Type B pancreatic cell (in vitro differentiated cells): Measurements from ENCODE around the gene KBTBD2. TPM values are rescaled to one million over a fixed set of nuclear protein-coding genes. Genes with fewer than 3 reads are reported as not detected.

ENCODE experiments used
- DNase-seq: peaks from one replicate; pipeline ENCODE4 v3.0.0; 2021; ENCODE audit warnings: mixed read lengths; ENCODE audit not compliant: unreplicated experiment; ENCODE audit errors: extremely low spot score
- H3K27ac Mint-ChIP-seq: 2 replicates; pipeline ENCODE4 v1.8.0; 2021; ENCODE audit warnings: mild to moderate bottlenecking, mixed read lengths
- H3K27me3 Mint-ChIP-seq: 2 replicates; pipeline ENCODE4 v1.8.0; 2021; ENCODE audit warnings: mixed read lengths
- H3K36me3 Mint-ChIP-seq: 2 replicates; pipeline ENCODE4 v1.8.0; 2021; ENCODE audit warnings: mixed read lengths
- H3K4me1 Mint-ChIP-seq: one replicate; pipeline ENCODE4 v1.8.0; 2021; ENCODE audit warnings: mixed read lengths; ENCODE audit not compliant: unreplicated experiment
- H3K4me3 Mint-ChIP-seq: 2 replicates; pipeline ENCODE4 v1.8.0; 2021; ENCODE audit warnings: mild to moderate bottlenecking, mixed read lengths
- H3K9me3 Mint-ChIP-seq: 2 replicates; pipeline ENCODE4 v1.8.0; 2021; ENCODE audit warnings: mixed read lengths
- total RNA-seq: library from RNA; stranded (reverse); gene quantifications from 2 replicates; pipeline ENCODE4 v1.2.1, GENCODE V29; 2021; ENCODE audit warnings: low replicate concordance
- TF ChIP-seq, protein P1 (sequence below): fragments of 200-600 bp; sonication (generic); conservative IDR thresholded peaks from 2 replicates; pipeline ENCODE4 v1.5.0; 2021; ENCODE audit warnings: antibody characterized with exemption, mild to moderate bottlenecking

Gene KBTBD2
- total RNA-seq, 1 donor from 2014 or later, result 32.3 TPM

DNA sequence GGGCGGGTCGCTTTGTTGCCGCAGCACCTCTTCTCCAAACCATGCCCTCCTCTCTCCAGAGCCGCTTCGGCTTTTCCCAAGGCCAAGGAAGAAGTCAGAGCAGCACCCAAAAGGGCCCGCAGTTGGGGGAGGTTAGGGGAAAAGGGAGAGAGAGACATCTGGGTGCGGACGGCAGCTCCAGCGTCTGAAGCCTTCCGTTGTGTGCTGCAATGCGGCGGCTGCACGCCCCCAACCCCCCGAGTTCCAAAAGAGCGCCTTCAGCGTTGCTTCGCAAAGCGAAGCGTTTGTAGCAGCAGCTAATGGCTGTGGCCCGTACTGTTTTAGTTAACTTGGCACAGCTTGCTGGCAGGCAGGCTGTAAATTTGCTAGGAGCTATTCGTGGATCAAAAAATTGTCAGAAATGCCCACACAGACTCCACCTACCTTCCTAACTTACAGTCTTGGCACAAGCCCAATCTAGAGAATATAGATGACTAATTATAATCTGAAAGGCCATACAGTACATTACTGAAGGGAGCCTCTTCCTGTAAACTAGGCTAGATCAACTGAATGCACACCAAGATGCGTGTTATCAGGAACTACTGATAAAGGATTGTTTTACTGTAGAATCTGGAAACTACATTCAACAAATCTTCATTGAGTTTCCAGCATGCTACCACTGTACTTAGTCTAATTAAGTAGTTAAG is 1.1 kb upstream of the KBTBD2 start:
- peaks cover 35% of the 10 kb centered on the region for H3K4me1 Mint-ChIP-seq

DNA sequence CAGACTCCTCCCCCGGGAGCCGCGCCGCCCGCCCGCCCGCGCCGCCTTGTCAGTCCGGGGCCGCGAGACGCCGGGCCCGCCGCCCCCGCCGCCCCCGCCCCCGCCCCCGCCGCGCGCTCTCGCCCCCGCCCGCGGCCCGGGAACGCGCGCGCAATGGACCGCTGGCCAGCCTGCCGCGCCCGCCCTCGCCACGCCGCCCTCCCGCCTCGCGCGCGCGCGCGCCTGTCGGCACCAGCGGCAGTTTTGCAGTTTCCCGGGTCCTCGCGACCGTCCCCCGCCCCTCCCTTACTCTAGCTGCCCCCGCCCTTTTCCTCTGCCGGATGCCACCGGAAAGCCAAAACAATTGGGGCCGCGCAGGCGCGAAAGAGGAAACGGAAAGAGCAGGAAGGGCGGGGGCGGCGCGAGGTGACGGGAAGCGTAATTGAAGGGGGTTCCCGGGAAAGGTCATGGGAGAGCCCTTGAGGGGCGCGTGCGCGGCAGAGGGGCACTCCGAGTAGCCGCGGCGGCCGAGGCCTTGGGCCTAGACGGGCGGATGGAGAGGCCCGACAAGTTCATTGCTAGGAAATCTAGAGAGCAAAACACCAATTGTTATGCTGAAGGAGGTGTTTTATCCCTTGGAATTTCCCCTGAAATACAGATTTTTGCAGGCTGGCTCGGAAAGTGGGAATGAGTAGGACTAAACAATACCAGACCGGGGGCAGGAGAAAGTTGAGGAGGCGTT is 400 bp upstream of the KBTBD2 start:
- H3K4me1 Mint-ChIP-seq, result peaks cover 41% of the 10 kb centered on the region
- TF ChIP-seq, protein P1, sequence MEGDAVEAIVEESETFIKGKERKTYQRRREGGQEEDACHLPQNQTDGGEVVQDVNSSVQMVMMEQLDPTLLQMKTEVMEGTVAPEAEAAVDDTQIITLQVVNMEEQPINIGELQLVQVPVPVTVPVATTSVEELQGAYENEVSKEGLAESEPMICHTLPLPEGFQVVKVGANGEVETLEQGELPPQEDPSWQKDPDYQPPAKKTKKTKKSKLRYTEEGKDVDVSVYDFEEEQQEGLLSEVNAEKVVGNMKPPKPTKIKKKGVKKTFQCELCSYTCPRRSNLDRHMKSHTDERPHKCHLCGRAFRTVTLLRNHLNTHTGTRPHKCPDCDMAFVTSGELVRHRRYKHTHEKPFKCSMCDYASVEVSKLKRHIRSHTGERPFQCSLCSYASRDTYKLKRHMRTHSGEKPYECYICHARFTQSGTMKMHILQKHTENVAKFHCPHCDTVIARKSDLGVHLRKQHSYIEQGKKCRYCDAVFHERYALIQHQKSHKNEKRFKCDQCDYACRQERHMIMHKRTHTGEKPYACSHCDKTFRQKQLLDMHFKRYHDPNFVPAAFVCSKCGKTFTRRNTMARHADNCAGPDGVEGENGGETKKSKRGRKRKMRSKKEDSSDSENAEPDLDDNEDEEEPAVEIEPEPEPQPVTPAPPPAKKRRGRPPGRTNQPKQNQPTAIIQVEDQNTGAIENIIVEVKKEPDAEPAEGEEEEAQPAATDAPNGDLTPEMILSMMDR, result no peak
- H3K4me3 Mint-ChIP-seq, result peak overlapping the region; percentile 93
- H3K27ac Mint-ChIP-seq, result peak overlapping the region; percentile 98
- H3K9me3 Mint-ChIP-seq, result no peaks in the 10 kb centered on the region
- no peaks in the 10 kb centered on the region for H3K27me3 Mint-ChIP-seq
- H3K36me3 Mint-ChIP-seq, result no peaks in the 10 kb centered on the region
- DNase-seq, result peak; percentile 96

More for the DNA sequence above, 1.1 kb upstream of the KBTBD2 start:
- DNase-seq, result peak; percentile 68
- Mint-ChIP-seq H3K27ac (peak overlapping the region; percentile 98), H3K4me3 (peak overlapping the region; percentile 93), H3K9me3 (no peaks in the 10 kb centered on the region), H3K36me3 (no peaks in the 10 kb centered on the region), H3K27me3 (no peaks in the 10 kb centered on the region)
- TF ChIP-seq, protein P1, result no peak

DNA sequence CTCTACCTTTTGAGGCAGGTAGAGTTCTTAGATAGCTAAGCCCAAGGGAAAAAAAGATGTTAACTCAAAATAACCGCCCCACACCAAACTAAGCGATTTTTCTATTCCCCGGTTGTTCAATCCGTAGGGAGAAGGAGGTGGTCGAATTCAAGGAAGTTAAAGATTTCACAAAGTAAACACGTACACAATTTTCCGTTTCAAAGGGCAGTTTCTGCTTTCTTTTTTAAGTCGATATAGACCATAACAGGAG is 842 bp downstream of the KBTBD2 start:
- H3K4me3 Mint-ChIP-seq, result peak overlapping the region; percentile 88
- no peaks in the 10 kb centered on the region for H3K36me3 Mint-ChIP-seq
- DNase-seq, result no peak
- TF ChIP-seq, protein P1, result no peak
- peak overlapping the region; percentile 99 for H3K27ac Mint-ChIP-seq
- H3K27me3 Mint-ChIP-seq, result no peaks in the 10 kb centered on the region
- no peaks in the 10 kb centered on the region for H3K9me3 Mint-ChIP-seq
- peaks cover 43% of the 10 kb centered on the region for H3K4me1 Mint-ChIP-seq

DNA sequence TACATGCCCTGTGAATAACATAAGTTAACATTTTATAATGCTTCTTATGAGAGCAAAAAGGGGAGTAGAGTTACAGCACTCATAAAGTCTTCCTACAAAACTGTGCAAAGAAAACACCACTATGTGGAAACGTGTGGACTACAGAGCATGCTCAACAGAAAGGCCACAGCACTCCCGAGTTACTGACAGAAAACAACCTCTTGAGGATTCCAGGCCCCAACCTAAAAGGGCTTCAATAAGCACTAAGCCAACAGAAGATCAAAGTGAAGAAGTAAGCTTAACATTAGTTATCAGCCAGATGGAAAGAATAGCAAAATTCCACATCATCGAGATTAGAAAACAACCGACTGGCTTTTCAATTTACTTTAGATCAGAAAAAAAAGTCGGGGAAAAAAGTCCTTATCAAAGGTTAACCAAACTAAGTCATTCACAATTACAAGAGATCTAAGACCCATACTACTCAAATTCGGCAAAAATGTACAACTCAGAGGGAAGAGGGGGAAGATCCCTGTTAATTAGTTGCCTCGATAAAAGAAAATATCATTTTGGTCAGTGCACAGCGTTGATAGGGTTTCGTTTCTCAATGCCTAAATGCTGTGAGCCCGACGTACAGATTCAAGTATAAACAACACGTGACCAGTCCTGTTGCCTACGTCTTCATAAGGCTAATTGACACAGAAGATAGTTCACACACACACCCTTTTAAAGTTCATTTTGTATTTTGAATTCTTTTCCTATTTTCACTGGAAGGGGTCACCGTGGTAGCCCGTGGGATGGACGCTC is 1.4 kb downstream of the KBTBD2 start:
- Mint-ChIP-seq H3K4me1 (peaks cover 47% of the 10 kb centered on the region), H3K9me3 (no peaks in the 10 kb centered on the region), H3K27ac (peak overlapping the region; percentile 99), H3K27me3 (no peaks in the 10 kb centered on the region), H3K36me3 (no peaks in the 10 kb centered on the region), H3K4me3 (peak overlapping the region; percentile 88)
- DNase-seq, result no peak
- TF ChIP-seq, protein P1, result no peak

DNA sequence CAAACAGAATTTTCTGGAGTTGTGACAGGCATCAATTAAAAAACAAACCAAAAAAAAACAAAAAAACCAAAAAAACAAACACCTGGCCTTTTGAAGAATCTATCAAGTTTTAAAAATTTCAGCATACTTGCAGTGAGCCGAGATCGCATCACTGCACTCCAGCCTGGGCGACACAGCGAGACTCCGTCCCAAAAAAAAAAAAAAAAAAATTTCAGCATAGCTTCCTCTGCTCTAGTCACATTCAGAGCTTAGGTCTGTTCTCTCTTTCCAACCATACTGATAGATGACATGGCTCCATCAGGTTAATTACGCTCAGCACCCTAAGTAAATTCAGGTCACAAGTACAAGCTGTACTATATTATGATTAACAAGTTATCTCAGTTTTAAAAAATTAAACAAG is 3.1 kb downstream of the KBTBD2 start:
- peak overlapping the region; percentile 67 for H3K4me3 Mint-ChIP-seq
- H3K4me1 Mint-ChIP-seq, result peaks cover 45% of the 10 kb centered on the region
- H3K27me3 Mint-ChIP-seq, result no peaks in the 10 kb centered on the region
- H3K36me3 Mint-ChIP-seq, result no peaks in the 10 kb centered on the region
- TF ChIP-seq, protein P1, result no peak
- no peak for DNase-seq
- H3K27ac Mint-ChIP-seq, result peak overlapping the region; percentile 41
- H3K9me3 Mint-ChIP-seq, result no peaks in the 10 kb centered on the region
